Measurements from ENCODE around the gene GNAO1.

Gene GNAO1

GRCh38 chr16:56281249-56281805 is 90.0 kb downstream of the GNAO1 start:
- no peak for DNase-seq (ENCODE audit: low read depth)
- TF ChIP-seq CTCF (IDR thresholded peaks at IDR 0.05; ENCODE audit: low read depth, low read length, missing control alignments): peak; percentile 34

GRCh38 chr16:56282451-56282850 is 91.2 kb downstream of the GNAO1 start:
- DNase-seq (ENCODE audit: low read depth): no peak
- no peak for TF ChIP-seq CTCF (IDR thresholded peaks at IDR 0.05; ENCODE audit: low read depth, low read length, missing control alignments)
- H3K4me3 ChIP-seq (ENCODE audit: low read depth, low read length): no peak overlapping the region
- in situ Hi-C loops (cut with HindIII; ENCODE audit: low sequenced_read_pairs): no loop called here

More at GRCh38 chr16:56281249-56281805, 90.0 kb downstream of the GNAO1 start:
- in situ Hi-C loops (cut with HindIII; ENCODE audit: low sequenced_read_pairs): no loop called here
- H3K4me3 ChIP-seq (ENCODE audit: low read depth, low read length): no peak overlapping the region

- DNase-seq (ENCODE audit: low read depth): no peak
- H3K4me3 ChIP-seq (ENCODE audit: low read depth, low read length): no peak overlapping the region
- in situ Hi-C loops (cut with HindIII; ENCODE audit: low sequenced_read_pairs): no loop called here
- no peak for TF ChIP-seq CTCF (IDR thresholded peaks at IDR 0.05; ENCODE audit: low read depth, low read length, missing control alignments)
These were observed 93.2 kb downstream of the GNAO1 start for GRCh38 chr16:56284521-56284920.

GRCh38 chr16:56286809-56287208 is 95.5 kb downstream of the GNAO1 start:
- TF ChIP-seq CTCF (IDR thresholded peaks at IDR 0.05; ENCODE audit: low read depth, low read length, missing control alignments): no peak
- no peak for DNase-seq (ENCODE audit: low read depth)
- in situ Hi-C loops (cut with HindIII; ENCODE audit: low sequenced_read_pairs): no loop called here
- no peak overlapping the region for H3K4me3 ChIP-seq (ENCODE audit: low read depth, low read length)

GRCh38 chr16:56288019-56288418 is 96.7 kb downstream of the GNAO1 start:
- DNase-seq (ENCODE audit: low read depth): no peak
- in situ Hi-C loops (cut with HindIII; ENCODE audit: low sequenced_read_pairs): no loop called here
- no peak for TF ChIP-seq CTCF (IDR thresholded peaks at IDR 0.05; ENCODE audit: low read depth, low read length, missing control alignments)
- no peak overlapping the region for H3K4me3 ChIP-seq (ENCODE audit: low read depth, low read length)

- TF ChIP-seq CTCF (IDR thresholded peaks at IDR 0.05; ENCODE audit: low read depth, low read length, missing control alignments): no peak
- in situ Hi-C loops (cut with HindIII; ENCODE audit: low sequenced_read_pairs): no loop called here
- DNase-seq (ENCODE audit: low read depth): no peak
These were observed 98.1 kb downstream of the GNAO1 start for GRCh38 chr16:56289416-56289815.

More at GRCh38 chr16:56289416-56289815, 98.1 kb downstream of the GNAO1 start:
- H3K4me3 ChIP-seq (ENCODE audit: low read depth, low read length): no peak overlapping the region

Measured in astrocyte of the cerebellum (primary cell).